Measurements from ENCODE around the gene OXCT1. TPM values are rescaled to one million over a fixed set of nuclear protein-coding genes. Genes with fewer than 3 reads are reported as not detected.

OXCT1 gene
- total and polyA plus RNA-seq, 9 donors: 9.0 to 29.8 (median 15.4) TPM

DNA sequence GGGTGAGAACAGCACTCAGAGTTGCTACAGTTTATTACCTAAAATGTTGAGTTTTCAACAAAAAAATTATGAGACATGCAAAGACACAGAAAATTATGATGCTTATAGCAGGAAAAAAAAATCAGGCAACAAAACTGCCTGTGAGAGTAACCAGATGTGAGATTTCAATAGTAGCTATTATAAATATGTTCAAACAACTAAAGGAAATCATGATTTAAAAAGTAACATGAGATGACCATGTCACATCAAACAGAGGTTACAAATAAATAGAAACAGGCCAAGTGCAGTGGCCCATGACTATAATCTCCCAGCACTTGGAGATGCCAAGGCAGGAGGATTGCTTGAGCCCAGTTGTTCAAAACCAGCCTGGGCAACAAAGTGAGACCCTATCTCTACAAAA lies 21.8 kb upstream of the OXCT1 start:
- TF ChIP-seq, protein P1, sequence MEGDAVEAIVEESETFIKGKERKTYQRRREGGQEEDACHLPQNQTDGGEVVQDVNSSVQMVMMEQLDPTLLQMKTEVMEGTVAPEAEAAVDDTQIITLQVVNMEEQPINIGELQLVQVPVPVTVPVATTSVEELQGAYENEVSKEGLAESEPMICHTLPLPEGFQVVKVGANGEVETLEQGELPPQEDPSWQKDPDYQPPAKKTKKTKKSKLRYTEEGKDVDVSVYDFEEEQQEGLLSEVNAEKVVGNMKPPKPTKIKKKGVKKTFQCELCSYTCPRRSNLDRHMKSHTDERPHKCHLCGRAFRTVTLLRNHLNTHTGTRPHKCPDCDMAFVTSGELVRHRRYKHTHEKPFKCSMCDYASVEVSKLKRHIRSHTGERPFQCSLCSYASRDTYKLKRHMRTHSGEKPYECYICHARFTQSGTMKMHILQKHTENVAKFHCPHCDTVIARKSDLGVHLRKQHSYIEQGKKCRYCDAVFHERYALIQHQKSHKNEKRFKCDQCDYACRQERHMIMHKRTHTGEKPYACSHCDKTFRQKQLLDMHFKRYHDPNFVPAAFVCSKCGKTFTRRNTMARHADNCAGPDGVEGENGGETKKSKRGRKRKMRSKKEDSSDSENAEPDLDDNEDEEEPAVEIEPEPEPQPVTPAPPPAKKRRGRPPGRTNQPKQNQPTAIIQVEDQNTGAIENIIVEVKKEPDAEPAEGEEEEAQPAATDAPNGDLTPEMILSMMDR (IDR thresholded peaks at IDR 0.05): no peak
- no peak for TF ChIP-seq EP300 (IDR thresholded peaks at IDR 0.05)
- no peak for TF ChIP-seq POLR2A (IDR thresholded peaks at IDR 0.05)
- no peak for DNase-seq
- H3K27me3 ChIP-seq: no peaks in the 10 kb centered on the region
- no peaks in the 10 kb centered on the region for H3K9me3 ChIP-seq
- H3K36me3 ChIP-seq: no peaks in the 10 kb centered on the region
- no peak overlapping the region for H3K27ac ChIP-seq
- H3K4me1 ChIP-seq (ENCODE audit: insufficient read depth): no peaks in the 10 kb centered on the region
- intact Hi-C loops (cut with DNase I): no loop called here
- H3K4me3 ChIP-seq: no peak overlapping the region

DNA sequence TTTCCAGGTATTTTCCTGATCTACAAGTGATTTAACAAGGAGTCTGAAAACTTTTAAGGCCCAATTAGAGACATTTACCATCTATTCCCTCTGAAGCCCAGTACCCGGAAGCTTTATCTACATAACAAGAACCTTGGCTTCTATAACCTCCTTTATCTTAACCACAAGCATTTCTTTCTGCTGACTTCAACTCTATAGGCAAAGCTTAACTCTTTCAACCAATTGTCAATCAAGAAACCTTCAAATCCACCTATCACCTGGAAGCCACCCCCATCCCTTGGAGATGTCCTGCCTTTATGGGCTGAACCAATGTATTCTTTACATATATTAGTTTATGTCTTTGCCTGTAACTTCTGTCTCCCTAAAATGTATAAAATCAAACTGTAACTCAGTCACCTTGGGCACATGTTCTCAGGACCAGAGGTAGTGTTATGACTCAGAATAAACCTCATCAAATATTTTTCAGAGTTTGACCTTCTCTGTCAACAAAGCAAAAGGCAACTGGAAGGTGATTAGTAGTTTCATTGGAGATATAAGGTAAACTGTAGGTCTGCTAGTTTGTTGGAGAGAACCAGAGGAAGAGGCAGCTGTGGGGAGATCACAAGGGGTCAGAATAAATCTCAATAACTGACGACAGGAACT lies 21.0 kb upstream of the OXCT1 start:
- Histone ChIP-seq H3K27ac (no peak overlapping the region), H3K4me3 (no peak overlapping the region), H3K4me1 (ENCODE audit: insufficient read depth) (no peaks in the 10 kb centered on the region), H3K9me3 (no peaks in the 10 kb centered on the region), H3K36me3 (no peaks in the 10 kb centered on the region), H3K27me3 (peaks cover 3% of the 10 kb centered on the region)
- WGBS, 3 donors: 14 to 31% (median 21%) methylated on average over 2 of the region's 2 CpGs
- no peak for TF ChIP-seq EP300 (IDR thresholded peaks at IDR 0.05)
- TF ChIP-seq, protein P1 (IDR thresholded peaks at IDR 0.05): no peak
- no peak for TF ChIP-seq POLR2A (IDR thresholded peaks at IDR 0.05)
- DNase-seq: no peak
- intact Hi-C loops (cut with DNase I): no loop called here

DNA sequence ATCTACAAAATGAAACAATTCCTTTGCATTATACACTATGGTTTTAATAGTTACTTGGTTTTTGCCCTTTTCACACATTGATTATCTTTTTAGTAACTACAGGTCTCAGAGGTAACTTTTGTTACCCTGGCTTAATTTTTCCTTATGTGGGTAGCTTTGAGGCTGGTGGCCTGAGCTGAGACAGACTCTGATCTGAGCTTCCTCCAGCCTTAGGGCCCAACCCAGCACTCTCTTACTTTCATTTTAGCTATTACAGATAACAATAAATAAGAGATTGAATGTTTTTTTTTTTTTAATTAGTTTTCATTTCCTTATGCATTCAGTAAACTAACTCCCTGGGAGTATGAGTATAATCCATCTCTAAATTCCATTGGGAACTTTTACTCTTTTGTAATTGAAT lies 15.1 kb upstream of the OXCT1 start:
- DNase-seq: no peak
- Histone ChIP-seq H3K36me3 (no peaks in the 10 kb centered on the region), H3K27me3 (peaks cover 3% of the 10 kb centered on the region), H3K27ac (no peak overlapping the region), H3K4me1 (ENCODE audit: insufficient read depth) (no peaks in the 10 kb centered on the region), H3K9me3 (no peaks in the 10 kb centered on the region), H3K4me3 (no peak overlapping the region)
- intact Hi-C loops (cut with DNase I): no loop called here
- no peak for TF ChIP-seq POLR2A (IDR thresholded peaks at IDR 0.05)
- TF ChIP-seq, protein P1 (IDR thresholded peaks at IDR 0.05): no peak
- TF ChIP-seq EP300 (IDR thresholded peaks at IDR 0.05): no peak

DNA sequence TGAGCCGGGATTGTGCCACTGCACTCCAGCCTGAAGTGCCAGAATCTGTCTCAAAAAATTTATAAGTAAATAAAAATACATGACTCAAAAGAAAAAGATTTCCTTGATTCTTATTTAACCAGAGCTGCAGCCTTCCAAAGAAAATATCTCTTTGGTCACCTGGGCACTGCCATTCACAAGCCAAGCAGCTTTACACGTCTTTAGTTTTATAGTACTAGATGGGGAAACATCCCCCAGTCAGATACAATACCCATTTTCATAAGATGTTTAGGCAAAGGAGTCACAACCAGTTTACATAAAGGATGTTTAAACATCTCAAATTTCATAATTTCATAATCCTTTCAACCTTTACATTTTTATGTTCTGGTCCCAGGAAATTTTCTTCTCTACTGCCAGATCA lies 13.7 kb upstream of the OXCT1 start:
- intact Hi-C loops (cut with DNase I): no loop called here
- Histone ChIP-seq H3K27me3 (peaks cover 3% of the 10 kb centered on the region), H3K9me3 (no peaks in the 10 kb centered on the region), H3K27ac (no peak overlapping the region), H3K36me3 (no peaks in the 10 kb centered on the region), H3K4me1 (ENCODE audit: insufficient read depth) (no peaks in the 10 kb centered on the region), H3K4me3 (no peak overlapping the region)
- WGBS, 3 donors: 81 to 90% (median 85%) methylated on average over 2 of the region's 2 CpGs
- TF ChIP-seq, protein P1 (IDR thresholded peaks at IDR 0.05): no peak
- no peak for TF ChIP-seq EP300 (IDR thresholded peaks at IDR 0.05)
- no peak for DNase-seq
